Prostate gland (tissue), 2 donors: Measurements from ENCODE around the gene CXCR4.

Experiments used
- CTCF ChIP-seq, 4 experiments: fragments of 200-600 bp in 2 of 4; fragments of 450-650 bp in 2 of 4; sonication (generic) in 2 of 4; IDR thresholded peaks; 1 replicate in 3 of 4; 2 replicates in 1 of 4; pipeline ENCODE4 v1.5.1; 2016 to 2019; ENCODE audit warnings: antibody characterized with exemption in 4 of 4, mild to moderate bottlenecking in 2 of 4, moderate library complexity in 2 of 4
- POLR2A ChIP-seq: fragments of 450-650 bp; IDR thresholded peaks from one replicate; pipeline ENCODE4 v1.6.1; 2016; ENCODE audit warnings: antibody characterized with exemption, mild to moderate bottlenecking
- POLR2AphosphoS5 ChIP-seq: sonication (generic); formaldehyde crosslinking; IDR thresholded peaks from one replicate; pipeline ENCODE4 v1.6.1; 2017; ENCODE audit warnings: antibody characterized with exemption

GRCh38 chr2:136117391-136117841 lies 533 bp downstream of the CXCR4 start:
- TF ChIP-seq CTCF (IDR thresholded peaks at IDR 0.05), result no peak
- TF ChIP-seq POLR2A, result no peak
- TF ChIP-seq POLR2AphosphoS5, result no peak
